Esophagus squamous epithelium (tissue), 5 donors: Measurements from ENCODE around the gene PCNT. TPM values are rescaled to one million over a fixed set of nuclear protein-coding genes. Genes with fewer than 3 reads are reported as not detected.

Experiments
- DNase-seq: peaks from one replicate; lab custom pipeline; 2025; lab: John Stamatoyannopoulos, UW
- H3K27ac ChIP-seq, 4 donors: fragments of 200-600 bp; sonication (generic); one replicate each; pipeline ENCODE4 v1.5.1; 2016 to 2019; ENCODE audit warnings: mild to moderate bottlenecking in 1 of 4
- H3K27me3 ChIP-seq, 4 donors: fragments of 200-600 bp; sonication (generic); 1 replicate in 3 of 4; 2 replicates in 1 of 4; pipeline versions ENCODE4 v1.5.1 to v1.6.0; 2017 to 2021; ENCODE audit warnings: antibody characterized with exemption in 1 of 4
- H3K36me3 ChIP-seq, 3 donors: fragments of 200-600 bp; sonication (generic); one replicate each; pipeline ENCODE4 v1.5.1; 2016 to 2019
- H3K4me1 ChIP-seq, 3 donors: fragments of 200-600 bp; sonication (generic); one replicate each; pipeline ENCODE4 v1.5.1; 2017 to 2019
- H3K4me3 ChIP-seq, 4 donors: fragments of 200-600 bp; sonication (generic); 1 replicate in 3 of 4; 2 replicates in 1 of 4; pipeline ENCODE4 v1.5.1; 2016 to 2019; ENCODE audit warnings: mild to moderate bottlenecking in 2 of 4, moderate library complexity in 1 of 4
- H3K9me3 ChIP-seq, 3 donors: fragments of 200-600 bp; sonication (generic); one replicate each; pipeline ENCODE4 v1.5.1; 2016 to 2019
- POLR2A ChIP-seq, 4 donors: fragments of 450-650 bp; IDR thresholded peaks; one replicate each; pipeline ENCODE4 v1.6.1; 2017; ENCODE audit warnings: antibody characterized with exemption in 4 of 4, mild to moderate bottlenecking in 4 of 4, moderate library complexity in 3 of 4
- WGBS, 2 donors: methylation state at CpG; one replicate each; pipeline ENCODE4 v1.1.5; 2018; 5-methylcytosine and 5-hydroxymethylcytosine counted together
- intact Hi-C: fragments of 100-400 bp; cut with DNase I; formaldehyde crosslinking; loops from one replicate; pipeline ENCODE4 v1.15.0; 2022
- total RNA-seq, 4 donors: library from RNA; depleted of rRNA; stranded (reverse); fragments of >200 nt; gene quantifications; one replicate each; pipeline ENCODE4 v1.1.0, GENCODE V29; 2016
- TF ChIP-seq, protein P1 (sequence below), 6 experiments: fragments of 450-650 bp in 4 of 6; fragments of 200-600 bp in 2 of 6; sonication (generic) in 2 of 6; IDR thresholded peaks; one replicate each; pipeline ENCODE4 v1.5.1; 2016 to 2019; ENCODE audit warnings: antibody characterized with exemption in 6 of 6, mild to moderate bottlenecking in 4 of 6, moderate library complexity in 4 of 6
- donor health status: DM: yes; HTN: yes; CAD: no.

PCNT gene
- total RNA-seq, 4 donors from 2014 or later, result 26.8 to 38.7 (median 29.9) TPM

DNA sequence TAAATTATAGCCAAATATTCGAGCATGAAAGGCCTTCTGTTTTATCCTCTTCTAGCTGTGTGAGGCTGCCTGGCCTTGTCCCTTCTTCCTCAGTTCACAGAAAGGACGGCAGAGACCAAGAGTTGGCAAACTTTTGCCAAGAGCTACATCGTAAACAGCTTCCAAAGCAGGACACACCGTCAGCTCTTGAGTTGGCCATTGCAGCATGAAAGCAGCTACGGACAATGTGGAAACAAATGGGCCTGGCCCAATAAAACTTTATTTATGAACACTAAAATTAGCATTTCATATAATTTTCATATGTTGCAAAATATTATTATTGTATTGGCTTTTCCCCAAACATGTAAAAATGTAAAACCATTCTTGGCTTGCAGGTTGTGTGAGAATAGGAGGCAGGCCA is 11.0 kb upstream of the PCNT start:
- Histone ChIP-seq H3K36me3 (peaks cover 0 to 19% (median 0%) of the 10 kb centered on the region in 3 donors), H3K4me1 (peaks cover 0 to 2% (median 0%) of the 10 kb centered on the region in 3 donors), H3K9me3 (no peaks in the 10 kb centered on the region), H3K27me3 (no peaks in the 10 kb centered on the region), H3K4me3 (no peak overlapping the region), H3K27ac (no peak overlapping the region)
- TF ChIP-seq, protein P1, sequence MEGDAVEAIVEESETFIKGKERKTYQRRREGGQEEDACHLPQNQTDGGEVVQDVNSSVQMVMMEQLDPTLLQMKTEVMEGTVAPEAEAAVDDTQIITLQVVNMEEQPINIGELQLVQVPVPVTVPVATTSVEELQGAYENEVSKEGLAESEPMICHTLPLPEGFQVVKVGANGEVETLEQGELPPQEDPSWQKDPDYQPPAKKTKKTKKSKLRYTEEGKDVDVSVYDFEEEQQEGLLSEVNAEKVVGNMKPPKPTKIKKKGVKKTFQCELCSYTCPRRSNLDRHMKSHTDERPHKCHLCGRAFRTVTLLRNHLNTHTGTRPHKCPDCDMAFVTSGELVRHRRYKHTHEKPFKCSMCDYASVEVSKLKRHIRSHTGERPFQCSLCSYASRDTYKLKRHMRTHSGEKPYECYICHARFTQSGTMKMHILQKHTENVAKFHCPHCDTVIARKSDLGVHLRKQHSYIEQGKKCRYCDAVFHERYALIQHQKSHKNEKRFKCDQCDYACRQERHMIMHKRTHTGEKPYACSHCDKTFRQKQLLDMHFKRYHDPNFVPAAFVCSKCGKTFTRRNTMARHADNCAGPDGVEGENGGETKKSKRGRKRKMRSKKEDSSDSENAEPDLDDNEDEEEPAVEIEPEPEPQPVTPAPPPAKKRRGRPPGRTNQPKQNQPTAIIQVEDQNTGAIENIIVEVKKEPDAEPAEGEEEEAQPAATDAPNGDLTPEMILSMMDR (IDR thresholded peaks at IDR 0.05), result no peak
- TF ChIP-seq POLR2A (IDR thresholded peaks at IDR 0.05), result no peak
- no peak for DNase-seq
- intact Hi-C loops, result no loop called here
- WGBS, 2 donors, result 90 to 93% methylated on average over 5 of the region's 5 CpGs

- no peaks in the 10 kb centered on the region for H3K27me3 ChIP-seq
- intact Hi-C loops, result no loop called here
- peaks cover 0 to 7% (median 0%) of the 10 kb centered on the region in 3 donors for H3K4me1 ChIP-seq
- H3K36me3 ChIP-seq, result peaks cover 0 to 7% (median 0%) of the 10 kb centered on the region in 3 donors
- H3K27ac ChIP-seq, result no peak overlapping the region
- H3K9me3 ChIP-seq, result no peaks in the 10 kb centered on the region
- no peak for TF ChIP-seq POLR2A (IDR thresholded peaks at IDR 0.05)
- TF ChIP-seq, protein P1 (IDR thresholded peaks at IDR 0.05), result no peak
- no peak for DNase-seq
- no peak overlapping the region for H3K4me3 ChIP-seq
- 89 to 97% methylated on average over 5 to 7 of the region's 22 CpGs for WGBS, 2 donors
Measured at GRCh38 chr21:46314441-46315020, 9.4 kb upstream of the PCNT start.

- H3K36me3 ChIP-seq, result peaks cover 0 to 7% (median 0%) of the 10 kb centered on the region in 3 donors
- TF ChIP-seq, protein P1 (IDR thresholded peaks at IDR 0.05), result no peak
- no peak for TF ChIP-seq POLR2A (IDR thresholded peaks at IDR 0.05)
- H3K4me3 ChIP-seq, result no peak overlapping the region
- DNase-seq, result no peak
- intact Hi-C loops, result no loop called here
- H3K9me3 ChIP-seq, result no peaks in the 10 kb centered on the region
- H3K27me3 ChIP-seq, result no peaks in the 10 kb centered on the region
- WGBS, 2 donors, result 96 to 98% methylated on average over 5 of the region's 14 CpGs
- H3K4me1 ChIP-seq, result peaks cover 0 to 22% (median 0%) of the 10 kb centered on the region in 3 donors
- H3K27ac ChIP-seq, result no peak overlapping the region
Measured at GRCh38 chr21:46316708-46317324, 7.1 kb upstream of the PCNT start.

DNA sequence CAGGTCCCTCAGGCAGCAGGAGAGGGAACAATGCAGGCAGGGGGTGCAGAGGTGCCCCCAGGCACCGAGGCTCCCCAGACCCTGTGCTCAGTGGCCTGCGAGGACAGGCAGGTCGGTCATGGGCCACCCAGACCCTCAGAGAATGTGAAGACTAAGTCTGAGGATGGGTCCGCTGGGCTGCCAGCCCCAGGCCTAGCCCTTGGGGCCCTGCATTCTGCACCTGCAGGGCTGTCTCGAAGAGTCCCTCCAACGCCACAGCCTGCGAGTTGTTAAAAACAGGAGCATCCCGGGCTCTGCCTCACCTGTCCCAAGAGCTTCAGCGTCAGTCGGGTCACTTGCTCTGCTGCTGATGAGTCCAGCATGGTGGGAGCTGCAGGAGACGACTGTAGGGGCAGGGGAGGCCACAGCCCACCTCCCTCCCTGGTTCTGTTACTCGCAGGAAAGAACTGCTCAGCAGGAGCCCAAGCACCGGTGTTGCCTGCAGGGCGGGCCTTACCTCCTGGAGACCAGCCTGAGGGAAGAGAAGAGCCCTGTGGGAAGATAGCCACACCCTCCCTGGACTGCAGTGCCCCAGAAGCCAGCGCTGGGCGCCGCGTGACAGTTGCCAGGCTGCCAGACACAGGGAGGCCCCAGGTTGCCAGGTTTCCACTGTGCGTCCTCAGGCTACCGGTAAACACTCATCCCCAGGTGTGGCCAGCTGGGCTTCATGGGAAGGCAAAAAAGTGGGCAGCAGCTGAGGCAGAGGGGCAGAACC is 6.1 kb upstream of the PCNT start:
- no peaks in the 10 kb centered on the region for H3K27me3 ChIP-seq
- DNase-seq, result no peak
- peaks cover 0 to 7% (median 0%) of the 10 kb centered on the region in 3 donors for H3K36me3 ChIP-seq
- no peaks in the 10 kb centered on the region for H3K9me3 ChIP-seq
- H3K4me1 ChIP-seq, result peaks cover 9 to 32% (median 10%) of the 10 kb centered on the region in 3 donors
- 58 to 61% methylated on average over 3 to 8 of the region's 20 CpGs for WGBS, 2 donors
- intact Hi-C loops, result no loop called here
- no peak overlapping the region for H3K27ac ChIP-seq
- no peak overlapping the region for H3K4me3 ChIP-seq
- no peak for TF ChIP-seq POLR2A (IDR thresholded peaks at IDR 0.05)
- TF ChIP-seq, protein P1 (IDR thresholded peaks at IDR 0.05), result no peak

GRCh38 chr21:46318464-46318845 is 5.5 kb upstream of the PCNT start:
- H3K4me1 ChIP-seq, result peaks cover 12 to 37% (median 13%) of the 10 kb centered on the region in 3 donors
- 74 to 87% methylated on average over 3 of the region's 4 CpGs for WGBS, 2 donors
- no peak overlapping the region for H3K4me3 ChIP-seq
- H3K36me3 ChIP-seq, result peaks cover 0 to 7% (median 0%) of the 10 kb centered on the region in 3 donors
- no peaks in the 10 kb centered on the region for H3K9me3 ChIP-seq
- H3K27me3 ChIP-seq, result no peaks in the 10 kb centered on the region
- intact Hi-C loops, result no loop called here
- DNase-seq, result no peak
- no peak for TF ChIP-seq POLR2A (IDR thresholded peaks at IDR 0.05)
- TF ChIP-seq, protein P1 (IDR thresholded peaks at IDR 0.05), result no peak
- H3K27ac ChIP-seq, result no peak overlapping the region
